ENCODE data around the gene NAA25.

DNA sequence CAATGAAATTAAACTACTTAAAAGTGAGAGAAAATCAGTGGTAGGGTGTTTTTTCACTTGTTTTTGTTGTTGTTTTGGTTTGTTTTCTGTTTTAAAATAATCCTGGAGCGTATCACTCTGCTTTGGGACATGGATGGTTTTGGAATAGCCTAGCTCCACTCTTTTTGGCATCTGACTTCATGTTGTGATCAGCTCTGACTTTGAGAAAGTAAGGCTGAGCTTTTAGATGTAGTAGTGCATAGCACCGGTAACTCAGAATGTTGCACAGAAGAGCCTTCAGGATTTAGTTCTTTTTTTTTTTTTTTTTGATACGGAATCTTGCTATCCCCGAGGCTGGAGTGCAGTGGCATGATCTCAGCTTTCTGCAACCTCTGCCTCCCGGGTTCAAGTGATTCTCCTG, 24.8 kb upstream of the NAA25 start:
- TF ChIP-seq, protein P1, sequence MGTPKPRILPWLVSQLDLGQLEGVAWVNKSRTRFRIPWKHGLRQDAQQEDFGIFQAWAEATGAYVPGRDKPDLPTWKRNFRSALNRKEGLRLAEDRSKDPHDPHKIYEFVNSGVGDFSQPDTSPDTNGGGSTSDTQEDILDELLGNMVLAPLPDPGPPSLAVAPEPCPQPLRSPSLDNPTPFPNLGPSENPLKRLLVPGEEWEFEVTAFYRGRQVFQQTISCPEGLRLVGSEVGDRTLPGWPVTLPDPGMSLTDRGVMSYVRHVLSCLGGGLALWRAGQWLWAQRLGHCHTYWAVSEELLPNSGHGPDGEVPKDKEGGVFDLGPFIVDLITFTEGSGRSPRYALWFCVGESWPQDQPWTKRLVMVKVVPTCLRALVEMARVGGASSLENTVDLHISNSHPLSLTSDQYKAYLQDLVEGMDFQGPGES (IDR thresholded peaks at IDR 0.05; ENCODE audit: low read depth, low read length) = no peak
- TF ChIP-seq, protein P2, sequence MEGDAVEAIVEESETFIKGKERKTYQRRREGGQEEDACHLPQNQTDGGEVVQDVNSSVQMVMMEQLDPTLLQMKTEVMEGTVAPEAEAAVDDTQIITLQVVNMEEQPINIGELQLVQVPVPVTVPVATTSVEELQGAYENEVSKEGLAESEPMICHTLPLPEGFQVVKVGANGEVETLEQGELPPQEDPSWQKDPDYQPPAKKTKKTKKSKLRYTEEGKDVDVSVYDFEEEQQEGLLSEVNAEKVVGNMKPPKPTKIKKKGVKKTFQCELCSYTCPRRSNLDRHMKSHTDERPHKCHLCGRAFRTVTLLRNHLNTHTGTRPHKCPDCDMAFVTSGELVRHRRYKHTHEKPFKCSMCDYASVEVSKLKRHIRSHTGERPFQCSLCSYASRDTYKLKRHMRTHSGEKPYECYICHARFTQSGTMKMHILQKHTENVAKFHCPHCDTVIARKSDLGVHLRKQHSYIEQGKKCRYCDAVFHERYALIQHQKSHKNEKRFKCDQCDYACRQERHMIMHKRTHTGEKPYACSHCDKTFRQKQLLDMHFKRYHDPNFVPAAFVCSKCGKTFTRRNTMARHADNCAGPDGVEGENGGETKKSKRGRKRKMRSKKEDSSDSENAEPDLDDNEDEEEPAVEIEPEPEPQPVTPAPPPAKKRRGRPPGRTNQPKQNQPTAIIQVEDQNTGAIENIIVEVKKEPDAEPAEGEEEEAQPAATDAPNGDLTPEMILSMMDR (IDR thresholded peaks at IDR 0.05) = no peak
- TF ChIP-seq, protein P3, sequence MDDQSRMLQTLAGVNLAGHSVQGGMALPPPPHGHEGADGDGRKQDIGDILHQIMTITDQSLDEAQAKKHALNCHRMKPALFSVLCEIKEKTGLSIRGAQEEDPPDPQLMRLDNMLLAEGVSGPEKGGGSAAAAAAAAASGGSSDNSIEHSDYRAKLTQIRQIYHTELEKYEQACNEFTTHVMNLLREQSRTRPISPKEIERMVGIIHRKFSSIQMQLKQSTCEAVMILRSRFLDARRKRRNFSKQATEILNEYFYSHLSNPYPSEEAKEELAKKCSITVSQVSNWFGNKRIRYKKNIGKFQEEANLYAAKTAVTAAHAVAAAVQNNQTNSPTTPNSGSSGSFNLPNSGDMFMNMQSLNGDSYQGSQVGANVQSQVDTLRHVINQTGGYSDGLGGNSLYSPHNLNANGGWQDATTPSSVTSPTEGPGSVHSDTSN (IDR thresholded peaks at IDR 0.05) = no peak
- no peak for TF ChIP-seq EP300 (IDR thresholded peaks at IDR 0.05; ENCODE audit: borderline replicate concordance in 1 of 2, low read depth in 1 of 2, low read length in 1 of 2)
- no peak for TF ChIP-seq EZH2phosphoT487 (IDR thresholded peaks at IDR 0.05; ENCODE audit: borderline replicate concordance, low read depth)
- TF ChIP-seq MEF2A (IDR thresholded peaks at IDR 0.05; ENCODE audit: borderline replicate concordance, low read depth) = no peak
- TF ChIP-seq MXI1 (IDR thresholded peaks at IDR 0.05; ENCODE audit: low read depth, low read length) = no peak
- TF ChIP-seq NFIC (IDR thresholded peaks at IDR 0.05; ENCODE audit: borderline replicate concordance) = no peak
- no peak for TF ChIP-seq SIN3A (IDR thresholded peaks at IDR 0.05; ENCODE audit: borderline replicate concordance, low read depth, low read length)

Data from SK-N-SH (cell line).